Neural progenitor cell (in vitro differentiated cells): ENCODE measurements around the gene TGM3. TPM values are rescaled to one million over a fixed set of nuclear protein-coding genes. Genes with fewer than 3 reads are reported as not detected.

ENCODE experiments used
- DNase-seq: peaks from one replicate; pipeline ENCODE4 v3.0.0-alpha.2; 2016; ENCODE audit warnings: low spot score
- H2AFZ ChIP-seq: fragments of 200-600 bp; sonication (generic); replicated peaks from 2 replicates; pipeline ENCODE4 v1.6.1; 2016; ENCODE audit warnings: antibody characterized with exemption
- H3F3A ChIP-seq: fragments of 200-600 bp; sonication (generic); 2 replicates; pipeline ENCODE4 v1.6.1; 2016; ENCODE audit warnings: antibody characterized with exemption, low read depth
- H3K27ac ChIP-seq: fragments of 200-600 bp; sonication (generic); 2 replicates; pipeline ENCODE4 v1.5.1; 2016; ENCODE audit warnings: mild to moderate bottlenecking
- H3K27me3 ChIP-seq: fragments of 200-600 bp; sonication (generic); 2 replicates; pipeline ENCODE4 v1.6.1; 2016; ENCODE audit warnings: mild to moderate bottlenecking, moderate library complexity
- H3K36me3 ChIP-seq: fragments of 200-600 bp; sonication (generic); 2 replicates; pipeline ENCODE4 v1.5.1; 2016
- H3K4me1 ChIP-seq: fragments of 200-600 bp; sonication (generic); 2 replicates; pipeline ENCODE4 v1.6.1; 2016; ENCODE audit warnings: mixed run types
- H3K4me2 ChIP-seq: fragments of 200-600 bp; sonication (generic); 2 replicates; pipeline ENCODE4 v1.6.1; 2016
- H3K4me3 ChIP-seq: fragments of 200-600 bp; sonication (generic); 2 replicates; pipeline ENCODE4 v1.5.1; 2016
- H3K79me2 ChIP-seq: fragments of 200-600 bp; sonication (generic); 2 replicates; pipeline ENCODE4 v1.6.1; 2016; ENCODE audit warnings: low read depth
- H3K9ac ChIP-seq: fragments of 200-600 bp; sonication (generic); 2 replicates; pipeline ENCODE4 v1.6.1; 2016
- H3K9me3 ChIP-seq: fragments of 200-600 bp; sonication (generic); 2 replicates; pipeline ENCODE4 v1.5.1; 2016; ENCODE audit warnings: low read depth
- H4K20me1 ChIP-seq: fragments of 200-600 bp; sonication (generic); 2 replicates; pipeline ENCODE4 v1.6.1; 2016; ENCODE audit warnings: low read depth
- H3K27ac Mint-ChIP-seq: 3 replicates; pipeline ENCODE4 v1.8.0; 2021; ENCODE audit warnings: mixed read lengths
- H3K27me3 Mint-ChIP-seq: 2 replicates; pipeline ENCODE4 v1.8.0; 2022; ENCODE audit warnings: low read depth, mild to moderate bottlenecking, inconsistent platforms, moderate library complexity, mixed read lengths; ENCODE audit not compliant: insufficient read depth
- H3K36me3 Mint-ChIP-seq: 3 replicates; pipeline ENCODE4 v1.8.0; 2021; ENCODE audit warnings: mixed read lengths
- H3K4me1 Mint-ChIP-seq: 3 replicates; pipeline ENCODE4 v1.8.0; 2021; ENCODE audit warnings: mixed read lengths
- H3K4me3 Mint-ChIP-seq: 3 replicates; pipeline ENCODE4 v1.8.0; 2021; ENCODE audit warnings: mild to moderate bottlenecking, moderate library complexity, mixed read lengths
- H3K9me3 Mint-ChIP-seq: 3 replicates; pipeline ENCODE4 v1.8.0; 2020; ENCODE audit warnings: mixed read lengths
- CTCF ChIP-seq: fragments of 200-600 bp; sonication (generic); IDR thresholded peaks from 2 replicates; pipeline ENCODE4 v1.5.1; 2017; ENCODE audit warnings: antibody characterized with exemption, mild to moderate bottlenecking
- EZH2 ChIP-seq: fragments of 200-600 bp; sonication (generic); IDR thresholded peaks from 2 replicates; pipeline ENCODE4 v1.6.1; 2017; ENCODE audit warnings: antibody characterized with exemption, mild to moderate bottlenecking, moderate library complexity
- EZH2phosphoT487 ChIP-seq: fragments of 200-600 bp; sonication (generic); IDR thresholded peaks from 2 replicates; pipeline ENCODE4 v1.6.1; 2017; ENCODE audit warnings: antibody characterized with exemption
- total RNA-seq: library from RNA; depleted of rRNA; stranded (reverse); fragments of >200 nt; gene quantifications from 2 replicates; pipeline ENCODE4 v1.2.3, GENCODE V29; 2015; ENCODE audit warnings: low replicate concordance

The TGM3 gene
- total RNA-seq, 1 donor from 2014 or later: not detected

GRCh38 chr20:2305946-2306345, 10.1 kb downstream of the TGM3 start:
- Histone ChIP-seq H2AFZ (no peak overlapping the region), H4K20me1 (no peaks in the 10 kb centered on the region), H3K9me3 (no peaks in the 10 kb centered on the region), H3K4me2 (no peak overlapping the region), H3K27me3 (no peaks in the 10 kb centered on the region), H3K27ac (no peak overlapping the region), H3F3A (peaks cover 3% of the 10 kb centered on the region), H3K4me1 (peaks cover 8% of the 10 kb centered on the region), H3K79me2 (no peaks in the 10 kb centered on the region), H3K9ac (no peak overlapping the region), H3K36me3 (no peaks in the 10 kb centered on the region), H3K4me3 (no peak overlapping the region)
- Mint-ChIP-seq H3K9me3 (no peaks in the 10 kb centered on the region), H3K4me3 (no peak overlapping the region), H3K36me3 (no peaks in the 10 kb centered on the region), H3K27ac (no peak overlapping the region), H3K4me1 (peaks cover 12% of the 10 kb centered on the region), H3K27me3 (peaks cover 8% of the 10 kb centered on the region)
- DNase-seq: peak; percentile 53
- no peak for TF ChIP-seq EZH2phosphoT487
- TF ChIP-seq CTCF: no peak
- TF ChIP-seq EZH2: no peak

- DNase-seq: no peak
- peaks cover 3% of the 10 kb centered on the region for H3F3A ChIP-seq
Observed at GRCh38 chr20:2307136-2307535, 11.3 kb downstream of the TGM3 start.

DNA sequence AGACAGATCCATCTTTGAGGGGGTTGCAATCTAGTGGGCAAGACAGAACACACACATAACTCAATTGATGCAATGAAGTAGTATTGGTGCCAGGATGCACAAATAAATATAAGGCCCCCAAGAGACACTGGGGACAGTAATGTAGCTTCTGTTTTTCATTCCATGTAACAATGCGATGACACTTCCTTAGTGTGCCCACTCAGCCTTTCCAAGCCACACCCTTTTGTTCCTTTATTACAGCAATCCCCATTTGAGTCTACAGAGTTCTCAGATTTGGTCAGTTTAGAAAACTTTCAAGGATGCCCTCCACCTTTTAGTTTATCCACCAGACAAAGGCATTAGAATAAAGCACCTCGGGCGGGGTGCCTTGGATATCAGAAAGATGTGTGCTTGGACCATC, 15.5 kb downstream of the TGM3 start:
- no peaks in the 10 kb centered on the region for H3K4me1 ChIP-seq
- H3K36me3 ChIP-seq: no peaks in the 10 kb centered on the region
- no peaks in the 10 kb centered on the region for H3K9me3 Mint-ChIP-seq
- no peaks in the 10 kb centered on the region for H3K27me3 ChIP-seq
- no peak overlapping the region for H3K4me2 ChIP-seq
- H3K9me3 ChIP-seq: no peaks in the 10 kb centered on the region
- no peaks in the 10 kb centered on the region for H3K36me3 Mint-ChIP-seq
- no peaks in the 10 kb centered on the region for H3K79me2 ChIP-seq
- H3K4me3 Mint-ChIP-seq: no peak overlapping the region
- H3K4me3 ChIP-seq: no peak overlapping the region
- peaks cover 8% of the 10 kb centered on the region for H3K4me1 Mint-ChIP-seq
- no peak overlapping the region for H3K9ac ChIP-seq
- no peaks in the 10 kb centered on the region for H4K20me1 ChIP-seq
- no peak overlapping the region for H2AFZ ChIP-seq
- no peak overlapping the region for H3K27ac Mint-ChIP-seq
- peaks cover 4% of the 10 kb centered on the region for H3K27me3 Mint-ChIP-seq
- H3K27ac ChIP-seq: no peak overlapping the region
- no peaks in the 10 kb centered on the region for H3F3A ChIP-seq
- TF ChIP-seq EZH2phosphoT487 (no peak), CTCF (no peak), EZH2 (no peak)
- DNase-seq: no peak

More at GRCh38 chr20:2307136-2307535, 11.3 kb downstream of the TGM3 start:
- peaks cover 8% of the 10 kb centered on the region for H3K27me3 Mint-ChIP-seq
- Histone ChIP-seq H3K27ac (no peak overlapping the region), H4K20me1 (no peaks in the 10 kb centered on the region), H3K4me2 (no peak overlapping the region), H3K36me3 (no peaks in the 10 kb centered on the region), H3K79me2 (no peaks in the 10 kb centered on the region), H3K27me3 (no peaks in the 10 kb centered on the region), H3K4me1 (peaks cover 8% of the 10 kb centered on the region), H3K9ac (no peak overlapping the region), H3K4me3 (no peak overlapping the region), H3K9me3 (no peaks in the 10 kb centered on the region), H2AFZ (no peak overlapping the region)
- peaks cover 12% of the 10 kb centered on the region for H3K4me1 Mint-ChIP-seq
- H3K4me3 Mint-ChIP-seq: no peak overlapping the region
- H3K9me3 Mint-ChIP-seq: no peaks in the 10 kb centered on the region
- no peak for TF ChIP-seq EZH2phosphoT487
- TF ChIP-seq EZH2: no peak
- no peak for TF ChIP-seq CTCF
- no peak overlapping the region for H3K27ac Mint-ChIP-seq
- no peaks in the 10 kb centered on the region for H3K36me3 Mint-ChIP-seq
